Mesendoderm (in vitro differentiated cells): Measurements from ENCODE around the gene CD7.

Experiments
- DNase-seq: peaks from one replicate; pipeline ENCODE4 v3.0.0; 2013
- H2AK5ac ChIP-seq: 2 replicates; pipeline ENCODE4 v1.6.1; 2013; ENCODE audit warnings: low read length, inconsistent platforms
- H2BK120ac ChIP-seq: 2 replicates; pipeline ENCODE4 v1.6.1; 2013; ENCODE audit warnings: low read depth, mild to moderate bottlenecking, low read length, moderate library complexity, mixed read lengths
- H2BK15ac ChIP-seq: replicated peaks from 2 replicates; pipeline ENCODE4 v1.6.1; 2013; ENCODE audit warnings: low read depth, mild to moderate bottlenecking, moderate library complexity
- H2BK5ac ChIP-seq: 2 replicates; pipeline ENCODE4 v1.6.1; 2013; ENCODE audit warnings: low read length, inconsistent platforms
- H3K18ac ChIP-seq: 2 replicates; pipeline ENCODE4 v1.6.1; 2013; ENCODE audit warnings: mild to moderate bottlenecking, low read length, mixed read lengths
- H3K23ac ChIP-seq: one replicate; pipeline ENCODE4 v1.6.1; 2013; ENCODE audit warnings: low read length
- H3K27ac ChIP-seq: 2 replicates; pipeline ENCODE4 v1.5.1; 2013; ENCODE audit warnings: low read depth, mild to moderate bottlenecking, inconsistent platforms, low read length, moderate library complexity
- H3K27me3 ChIP-seq: 2 replicates; pipeline ENCODE4 v1.6.1; 2013; ENCODE audit warnings: low read length, control low read depth, mild to moderate bottlenecking, inconsistent platforms; ENCODE audit not compliant: insufficient read depth, poor library complexity
- H3K36me3 ChIP-seq: 2 replicates; pipeline ENCODE4 v1.6.1; 2013; ENCODE audit warnings: low read length, inconsistent platforms; ENCODE audit not compliant: control insufficient read depth, insufficient read depth
- H3K4ac ChIP-seq: one replicate; pipeline ENCODE4 v1.6.1; 2013; ENCODE audit warnings: low read depth, mild to moderate bottlenecking, low read length, moderate library complexity
- H3K4me1 ChIP-seq: 2 replicates; pipeline ENCODE4 v1.6.1; 2013; ENCODE audit warnings: low read depth, low read length, inconsistent platforms; ENCODE audit not compliant: control insufficient read depth
- H3K4me2 ChIP-seq: 2 replicates; pipeline ENCODE4 v1.6.1; 2013; ENCODE audit warnings: low read length
- H3K4me3 ChIP-seq: 2 replicates; pipeline ENCODE4 v1.5.1; 2013; ENCODE audit warnings: mild to moderate bottlenecking, low read length
- H3K56ac ChIP-seq: one replicate; pipeline ENCODE4 v1.6.1; 2013; ENCODE audit warnings: low read length
- H3K79me1 ChIP-seq: 2 replicates; pipeline ENCODE4 v1.6.1; 2013; ENCODE audit warnings: low read length, inconsistent platforms
- H3K79me2 ChIP-seq: 2 replicates; pipeline ENCODE4 v1.6.1; 2013; ENCODE audit warnings: mild to moderate bottlenecking, low read length; ENCODE audit not compliant: control insufficient read depth, insufficient read depth
- H3K9ac ChIP-seq: 2 replicates; pipeline ENCODE4 v1.6.1; 2013; ENCODE audit warnings: low read length, inconsistent platforms
- H4K5ac ChIP-seq: one replicate; pipeline ENCODE4 v1.6.1; 2013; ENCODE audit warnings: low read length
- H4K8ac ChIP-seq: one replicate; pipeline ENCODE4 v1.6.1; 2013; ENCODE audit warnings: low read depth, mild to moderate bottlenecking, control low read depth, low read length, moderate library complexity
- WGBS: extraction: QIAGEN DNeasy Blood & Tissue Kit; methylation state at CpG from one replicate; pipeline ENCODE4 v1.1.7; 2013; ENCODE audit warnings: low lambda C conversion rate, missing lambda C conversion rate; ENCODE audit not compliant: insufficient coverage; ENCODE audit errors: extremely low coverage; 5-methylcytosine and 5-hydroxymethylcytosine counted together

CD7 gene

GRCh38 chr17:82358465-82359350 lies 41.3 kb upstream of the CD7 start, which contains the start of gene TEX19:
Gene TEX19, plus strand, starts transcription at chr17:82359247. Its CDS starts 2,904 bp downstream, at chr17:82362151.
- Histone ChIP-seq H3K79me2 (no peaks in the 10 kb centered on the region), H3K36me3 (no peaks in the 10 kb centered on the region), H3K56ac (peak within 1 kb of the TSS; percentile 46), H3K4me3 (no peak within 1 kb of the TSS), H4K5ac (no peak within 1 kb of the TSS), H3K18ac (no peak within 1 kb of the TSS), H2BK120ac (no peak within 1 kb of the TSS), H3K27ac (peak within 1 kb of the TSS; percentile 55), H4K8ac (no peak within 1 kb of the TSS), H3K9ac (no peak within 1 kb of the TSS), H2BK15ac (no peak within 1 kb of the TSS), H3K27me3 (no peaks in the 10 kb centered on the region), H3K4me1 (no peaks in the 10 kb centered on the region), H2AK5ac (no peak within 1 kb of the TSS), H3K4me2 (no peak within 1 kb of the TSS), H3K4ac (no peak within 1 kb of the TSS), H2BK5ac (no peak within 1 kb of the TSS), H3K79me1 (no peaks in the 10 kb centered on the region), H3K23ac (no peak within 1 kb of the TSS)
- no CpG with 5 or more reads among the region's 21 CpGs for WGBS
- DNase-seq, result peak; percentile 98

- no peak overlapping the region for H3K27ac ChIP-seq
- no peak overlapping the region for H2BK5ac ChIP-seq
- no peaks in the 10 kb centered on the region for H3K79me1 ChIP-seq
- H2BK15ac ChIP-seq, result no peak overlapping the region
- H3K4me1 ChIP-seq, result no peaks in the 10 kb centered on the region
- H2BK120ac ChIP-seq, result no peak overlapping the region
- H3K56ac ChIP-seq, result no peak overlapping the region
- no peak overlapping the region for H2AK5ac ChIP-seq
- no peak overlapping the region for H3K4ac ChIP-seq
- H3K36me3 ChIP-seq, result no peaks in the 10 kb centered on the region
- no peak overlapping the region for H3K4me2 ChIP-seq
- no CpG with 5 or more reads among the region's 2 CpGs for whole genome bisulfite sequencing
- H4K8ac ChIP-seq, result no peak overlapping the region
- no peak overlapping the region for H3K18ac ChIP-seq
- no peaks in the 10 kb centered on the region for H3K79me2 ChIP-seq
- no peak overlapping the region for H3K4me3 ChIP-seq
- no peaks in the 10 kb centered on the region for H3K27me3 ChIP-seq
- no peak overlapping the region for H3K23ac ChIP-seq
- DNase-seq, result no peak
- H4K5ac ChIP-seq, result no peak overlapping the region
- H3K9ac ChIP-seq, result no peak overlapping the region
Observed at GRCh38 chr17:82357394-82357793, 40.0 kb upstream of the CD7 start.

- H3K4me1 ChIP-seq, result no peaks in the 10 kb centered on the region
- H2BK5ac ChIP-seq, result no peak overlapping the region
- no CpG with 5 or more reads among the region's 20 CpGs for WGBS
- H2BK15ac ChIP-seq, result no peak overlapping the region
- no peak overlapping the region for H3K18ac ChIP-seq
- H3K9ac ChIP-seq, result no peak overlapping the region
- H2AK5ac ChIP-seq, result no peak overlapping the region
- H2BK120ac ChIP-seq, result no peak overlapping the region
- no peak overlapping the region for H3K4me2 ChIP-seq
- H3K4me3 ChIP-seq, result no peak overlapping the region
- no peak overlapping the region for H4K5ac ChIP-seq
- no peak overlapping the region for H3K4ac ChIP-seq
- no peaks in the 10 kb centered on the region for H3K79me1 ChIP-seq
- H3K36me3 ChIP-seq, result no peaks in the 10 kb centered on the region
- peak; percentile 66 for DNase-seq
- H3K23ac ChIP-seq, result no peak overlapping the region
- H4K8ac ChIP-seq, result no peak overlapping the region
- peak overlapping the region; percentile 11 for H3K56ac ChIP-seq
- H3K27ac ChIP-seq, result no peak overlapping the region
- no peaks in the 10 kb centered on the region for H3K27me3 ChIP-seq
- no peaks in the 10 kb centered on the region for H3K79me2 ChIP-seq
Observed at GRCh38 chr17:82356845-82357355, 39.5 kb upstream of the CD7 start.

- no peak overlapping the region for H3K18ac ChIP-seq
- no peaks in the 10 kb centered on the region for H3K79me1 ChIP-seq
- WGBS, result no CpG with 5 or more reads among the region's 11 CpGs
- H3K36me3 ChIP-seq, result no peaks in the 10 kb centered on the region
- H3K4ac ChIP-seq, result no peak overlapping the region
- no peak overlapping the region for H2BK120ac ChIP-seq
- H3K4me1 ChIP-seq, result no peaks in the 10 kb centered on the region
- H2BK15ac ChIP-seq, result no peak overlapping the region
- no peak overlapping the region for H3K23ac ChIP-seq
- no peaks in the 10 kb centered on the region for H3K79me2 ChIP-seq
- no peak overlapping the region for H3K9ac ChIP-seq
- no peak overlapping the region for H2AK5ac ChIP-seq
- no peak overlapping the region for H3K4me2 ChIP-seq
- no peak for DNase-seq
- no peak overlapping the region for H3K4me3 ChIP-seq
- no peak overlapping the region for H2BK5ac ChIP-seq
- H4K5ac ChIP-seq, result no peak overlapping the region
- no peak overlapping the region for H3K56ac ChIP-seq
- H3K27ac ChIP-seq, result no peak overlapping the region
- H4K8ac ChIP-seq, result no peak overlapping the region
- no peaks in the 10 kb centered on the region for H3K27me3 ChIP-seq
Observed at GRCh38 chr17:82355770-82356427, 38.5 kb upstream of the CD7 start.

GRCh38 chr17:82354804-82355308 lies 37.4 kb upstream of the CD7 start:
- no peak overlapping the region for H3K4ac ChIP-seq
- H3K56ac ChIP-seq, result no peak overlapping the region
- no peak for DNase-seq
- H2BK120ac ChIP-seq, result no peak overlapping the region
- H3K18ac ChIP-seq, result no peak overlapping the region
- H3K4me3 ChIP-seq, result no peak overlapping the region
- no peak overlapping the region for H3K23ac ChIP-seq
- no peak overlapping the region for H4K5ac ChIP-seq
- no peak overlapping the region for H2AK5ac ChIP-seq
- no peak overlapping the region for H2BK15ac ChIP-seq
- H4K8ac ChIP-seq, result no peak overlapping the region
- H2BK5ac ChIP-seq, result no peak overlapping the region
- no peak overlapping the region for H3K27ac ChIP-seq
- H3K27me3 ChIP-seq, result no peaks in the 10 kb centered on the region
- no peaks in the 10 kb centered on the region for H3K79me2 ChIP-seq
- no CpG with 5 or more reads among the region's 7 CpGs for WGBS
- H3K79me1 ChIP-seq, result no peaks in the 10 kb centered on the region
- no peaks in the 10 kb centered on the region for H3K4me1 ChIP-seq
- H3K9ac ChIP-seq, result no peak overlapping the region
- no peaks in the 10 kb centered on the region for H3K36me3 ChIP-seq
- H3K4me2 ChIP-seq, result no peak overlapping the region
